ENCODE results near the gene LIPJ.

LIPJ gene, protein sequence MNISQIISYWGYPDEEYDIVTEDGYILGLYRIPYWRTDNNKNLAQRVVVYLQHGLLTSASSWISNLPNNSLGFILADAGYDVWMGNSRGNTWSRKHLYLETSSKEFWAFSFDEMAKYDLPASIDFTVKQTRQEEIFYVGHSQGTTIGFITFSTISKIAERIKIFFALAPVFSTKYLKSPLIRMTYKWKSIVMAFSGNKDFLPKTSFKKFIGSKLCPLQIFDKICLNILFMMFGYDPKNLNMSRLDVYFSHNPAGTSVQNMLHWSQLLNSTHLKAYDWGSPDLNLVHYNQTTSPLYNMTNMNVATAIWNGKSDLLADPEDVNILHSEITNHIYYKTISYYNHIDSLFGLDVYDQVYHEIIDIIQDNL

DNA sequence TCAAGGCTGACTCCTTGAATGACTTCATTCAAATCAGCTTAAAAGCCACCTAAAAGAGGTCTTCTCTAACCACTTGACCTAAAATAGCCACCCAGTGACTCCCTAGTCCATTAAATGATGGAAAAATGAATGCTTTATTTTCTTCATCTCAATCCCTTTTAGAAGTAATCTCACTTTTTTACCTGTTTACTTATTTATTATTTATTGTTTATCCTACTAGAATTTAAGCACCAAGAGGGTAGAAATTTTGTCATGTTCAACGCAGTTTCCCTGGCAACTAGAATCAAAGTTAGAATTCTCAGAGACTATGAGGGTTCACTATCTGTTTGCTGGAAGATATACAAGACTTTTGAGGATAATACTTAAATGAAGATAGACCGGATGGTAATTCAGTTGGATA, at the start of gene LIPJ:
LIPJ (plus strand) TSS at position 301 of the 400 bp plus-strand sequence. CDS start 3,926 bp downstream, outside the sequence.
- DNase-seq = no peak

GRCh38 chr10:88537322-88537721, 49.2 kb upstream of the LIPJ start:
- DNase-seq = no peak

- no peak for DNase-seq
These were observed 48.5 kb upstream of the LIPJ start for GRCh38 chr10:88538048-88538447.

GRCh38 chr10:88540351-88540750, 46.2 kb upstream of the LIPJ start:
- no peak for DNase-seq

GRCh38 chr10:88541116-88541626, 45.4 kb upstream of the LIPJ start:
- no peak for DNase-seq

DNA sequence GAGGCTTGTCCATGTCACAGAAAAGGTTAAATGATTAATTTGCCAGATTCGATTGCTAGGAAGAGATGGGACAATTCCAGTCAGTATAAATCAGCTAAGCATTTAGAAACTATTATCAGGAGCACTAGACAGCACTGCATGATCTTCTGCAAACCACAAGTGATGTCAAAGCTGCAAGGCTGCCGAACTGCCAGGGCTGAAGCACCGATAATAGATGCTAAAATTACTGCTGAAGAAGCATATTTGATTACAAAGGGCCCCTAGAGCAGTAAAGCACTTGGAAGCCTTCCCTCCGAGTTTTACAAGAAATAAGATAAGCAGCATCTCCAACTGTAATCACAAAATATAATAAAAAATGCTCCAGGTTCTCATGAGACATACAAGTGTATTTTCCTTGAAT, 44.0 kb upstream of the LIPJ start:
- no peak for DNase-seq

GRCh38 chr10:88544140-88544870, 42.3 kb upstream of the LIPJ start:
- no peak for DNase-seq

- DNase-seq = no peak
These were observed 41.2 kb upstream of the LIPJ start for GRCh38 chr10:88545359-88545758.

GRCh38 chr10:88546497-88546896, 40.1 kb upstream of the LIPJ start:
- no peak for DNase-seq

DNA sequence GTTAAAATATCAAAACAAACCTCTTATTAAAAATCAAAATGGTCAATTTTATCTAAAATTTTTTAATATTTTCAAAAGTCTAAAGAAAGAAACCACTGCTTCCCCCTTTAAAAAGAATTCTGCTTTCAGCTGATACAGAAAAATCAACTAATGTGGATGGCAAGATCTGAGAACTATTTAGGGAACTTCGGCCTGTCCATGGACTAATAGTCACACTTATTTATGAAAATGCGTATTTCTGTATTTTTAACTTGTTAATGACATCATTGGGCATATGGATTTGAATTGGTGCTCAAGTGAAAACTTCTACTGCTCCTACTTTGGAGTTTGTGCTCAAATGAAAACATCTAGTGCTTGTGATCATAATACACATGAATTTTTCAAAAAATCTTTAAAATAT, 35.3 kb upstream of the LIPJ start:
- DNase-seq = no peak

- peak; percentile 44 for DNase-seq
These were observed 33.3 kb upstream of the LIPJ start for GRCh38 chr10:88553116-88553752.

DNA sequence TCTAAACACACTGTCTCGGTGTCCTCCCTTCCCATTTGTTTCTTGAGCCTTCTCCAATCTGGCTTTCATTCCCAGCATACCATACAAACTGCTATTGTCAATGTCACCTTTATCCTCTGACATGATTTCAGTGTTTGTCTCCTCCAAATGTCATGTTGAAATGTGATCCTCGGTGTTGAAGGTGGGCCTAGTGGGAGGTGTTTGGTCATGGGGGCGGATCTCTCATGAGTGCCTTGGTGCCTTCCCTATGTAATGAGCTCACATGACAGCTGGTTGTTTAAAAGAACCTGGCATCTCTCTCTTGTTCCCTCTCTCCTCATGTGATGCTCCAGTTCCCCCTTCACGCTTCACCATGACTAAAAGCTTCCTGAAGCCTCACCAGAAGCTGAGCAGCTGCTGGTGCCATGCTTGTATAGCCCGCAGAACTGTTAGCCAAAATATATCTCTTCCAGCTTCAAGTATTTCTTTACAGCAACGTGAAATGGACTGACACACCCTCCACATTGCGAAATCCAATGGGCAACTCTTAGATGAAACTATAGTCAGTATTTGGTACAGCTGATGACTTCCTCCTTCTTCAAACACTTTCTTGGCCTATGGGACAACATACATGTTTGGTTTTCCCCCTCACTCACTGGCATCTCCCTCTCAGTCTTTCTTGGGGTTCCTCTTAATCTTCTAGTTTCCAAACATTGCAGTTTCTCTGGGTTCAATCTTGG, 31.2 kb upstream of the LIPJ start:
- no peak for DNase-seq

GRCh38 chr10:88557256-88557655, 29.3 kb upstream of the LIPJ start:
- DNase-seq = no peak

GRCh38 chr10:88557658-88558057, 28.9 kb upstream of the LIPJ start:
- no peak for DNase-seq

DNA sequence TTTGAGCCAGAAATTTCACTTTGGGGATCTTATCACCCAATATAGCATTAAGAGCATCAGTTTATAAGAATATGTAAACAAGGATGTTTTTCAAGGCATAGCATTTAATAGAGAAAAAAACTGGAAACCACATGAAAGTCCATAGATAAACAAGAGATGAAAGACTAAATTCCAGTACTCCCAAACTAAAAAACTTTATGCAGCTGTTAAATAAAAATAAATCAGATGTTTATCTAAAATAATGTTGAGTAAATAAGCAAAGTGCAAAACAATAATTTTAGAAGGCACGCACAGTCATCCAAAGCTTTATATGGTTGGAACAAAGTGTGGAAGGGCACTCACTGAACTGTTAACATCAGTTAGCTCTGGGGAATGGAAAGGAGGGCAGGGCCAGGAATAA, 24.4 kb upstream of the LIPJ start:
- no peak for DNase-seq

DNA sequence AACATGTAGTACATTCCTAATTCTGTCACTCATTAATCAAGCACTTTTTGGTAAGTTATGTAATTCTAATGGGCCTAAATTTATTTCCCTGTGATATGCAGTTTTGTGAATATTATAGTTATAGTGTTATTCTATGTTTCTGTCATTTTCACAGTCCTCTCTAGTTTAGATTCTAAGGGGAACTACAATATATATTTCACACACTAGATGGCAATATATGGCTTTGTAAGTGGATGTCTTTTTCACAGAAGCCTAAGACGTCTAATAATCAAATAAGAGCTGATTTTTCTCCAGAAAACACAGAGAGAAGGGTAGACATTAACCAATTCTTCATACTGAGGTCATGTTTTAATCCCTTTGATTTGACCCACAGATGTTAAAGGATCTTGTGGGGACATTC, 21.5 kb upstream of the LIPJ start:
- peak; percentile 4 for DNase-seq

DNA sequence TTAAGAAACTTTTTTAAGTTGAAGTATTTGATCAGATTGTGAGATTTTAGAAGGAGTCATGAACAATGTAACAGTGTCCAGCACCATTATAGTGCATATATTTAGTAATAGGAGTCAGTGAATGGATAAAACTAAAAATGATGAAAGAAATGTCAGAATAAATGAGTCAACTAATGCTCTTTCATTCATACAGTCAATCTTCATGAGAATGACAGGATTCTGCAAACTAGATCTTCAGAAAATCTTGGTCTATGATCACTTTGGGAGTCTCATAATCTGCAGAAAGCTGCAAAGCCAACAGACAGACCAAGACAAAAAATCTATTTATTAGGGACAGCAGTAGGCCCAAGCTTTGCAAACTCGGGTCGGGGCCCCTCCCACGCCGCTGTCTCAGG, 4.2 kb upstream of the LIPJ start:
- DNase-seq = no peak

- DNase-seq = no peak
These were observed 3.6 kb upstream of the LIPJ start, which contains the start of gene RNLS for GRCh38 chr10:88582806-88583583. Gene RNLS (minus strand): TSS chr10:88583318.

DNA sequence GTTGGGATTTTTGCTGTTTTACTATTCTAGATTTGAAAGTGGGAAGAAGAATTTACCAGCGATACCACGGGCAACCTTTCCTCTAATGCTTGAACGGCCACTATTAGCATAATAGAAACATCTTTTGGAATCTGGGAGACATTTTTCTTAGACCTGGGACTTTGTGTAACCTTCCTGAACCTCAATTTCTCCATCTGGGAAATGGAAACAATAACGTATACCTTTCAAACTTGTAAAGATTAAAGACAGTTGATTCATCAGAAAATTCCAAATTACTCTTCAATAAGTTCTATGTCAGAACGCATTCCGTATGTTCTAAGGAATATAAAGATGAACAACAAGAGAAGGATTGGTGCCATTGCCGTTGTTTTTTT, 3.0 kb upstream of the LIPJ start:
- DNase-seq = no peak

DNA sequence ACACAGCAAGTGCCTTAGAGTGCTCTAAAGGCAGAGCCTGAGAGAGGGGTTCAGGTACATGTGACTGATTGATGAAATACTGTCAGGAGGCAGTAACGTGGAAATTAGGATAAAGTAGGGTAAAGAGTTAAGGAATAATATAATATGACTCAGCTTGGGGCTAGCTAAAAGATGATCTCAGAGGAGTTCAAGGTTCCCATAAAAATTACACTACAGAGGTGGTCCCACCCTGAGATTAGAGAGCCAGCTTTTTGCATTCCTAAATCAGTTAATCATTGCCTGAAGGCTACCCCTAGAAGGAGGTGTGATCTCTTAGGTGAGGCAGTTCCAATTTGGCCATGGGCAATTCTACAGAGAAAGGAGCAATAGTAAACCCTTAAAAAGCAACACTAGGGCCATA, 5.8 kb downstream of the LIPJ start:
- DNase-seq = no peak

GRCh38 chr10:88592906-88593305, 6.3 kb downstream of the LIPJ start:
- DNase-seq = no peak

DNA sequence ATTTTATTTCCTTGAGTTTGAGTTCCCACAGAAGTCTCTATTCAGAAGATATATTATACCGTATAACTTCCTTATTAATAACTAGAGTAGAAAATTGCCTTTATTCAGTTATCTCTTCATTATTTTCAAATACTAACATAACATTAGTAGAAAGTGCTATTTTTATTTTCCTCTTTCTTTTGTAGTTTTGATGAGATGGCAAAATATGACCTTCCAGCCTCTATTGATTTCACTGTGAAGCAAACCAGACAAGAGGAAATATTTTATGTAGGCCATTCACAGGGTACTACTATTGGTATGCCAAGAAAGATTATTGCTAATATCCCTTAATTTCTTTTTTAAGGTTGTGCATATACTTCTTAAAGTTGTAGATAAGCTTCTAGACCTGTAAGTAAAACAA, 7.9 kb downstream of the LIPJ start:
- no peak for DNase-seq
